GM21717 (cell line): ENCODE measurements around the gene SYNE4.
A peak's percentile ranks its signal among the peaks of the same experiment; 100 is the strongest.
"Not testable (repeated sequence)": the region's sequence is repeated elsewhere in the genome, so short reads cannot be mapped to it uniquely, and the experiment has no call there.

Source experiments
- ATAC-seq: cut with Tn5 transposase; IDR thresholded peaks from one replicate; pipeline ENCODE4 v1.9.1; 2021; ENCODE audit warnings: mild to moderate bottlenecking, moderate library complexity; ENCODE audit not compliant: unreplicated experiment

SYNE4 gene, protein sequence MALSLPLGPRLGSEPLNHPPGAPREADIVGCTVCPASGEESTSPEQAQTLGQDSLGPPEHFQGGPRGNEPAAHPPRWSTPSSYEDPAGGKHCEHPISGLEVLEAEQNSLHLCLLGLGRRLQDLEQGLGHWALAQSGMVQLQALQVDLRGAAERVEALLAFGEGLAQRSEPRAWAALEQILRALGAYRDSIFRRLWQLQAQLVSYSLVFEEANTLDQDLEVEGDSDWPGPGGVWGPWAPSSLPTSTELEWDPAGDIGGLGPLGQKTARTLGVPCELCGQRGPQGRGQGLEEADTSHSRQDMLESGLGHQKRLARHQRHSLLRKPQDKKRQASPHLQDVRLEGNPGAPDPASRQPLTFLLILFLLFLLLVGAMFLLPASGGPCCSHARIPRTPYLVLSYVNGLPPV

GRCh38 chr19:36008336-36008978 is at the start of gene SYNE4:
SYNE4 (minus strand) TSS chr19:36008813; CDS start chr19:36008681, 132 bp downstream.
- ATAC-seq: no peak

- peak; percentile 67 for ATAC-seq
These were observed 46.4 kb upstream of the SYNE4 start, which contains the start of gene WDR62 for GRCh38 chr19:36054733-36055686. WDR62 (plus strand) TSS chr19:36054897; CDS start chr19:36054972, 75 bp downstream.

DNA sequence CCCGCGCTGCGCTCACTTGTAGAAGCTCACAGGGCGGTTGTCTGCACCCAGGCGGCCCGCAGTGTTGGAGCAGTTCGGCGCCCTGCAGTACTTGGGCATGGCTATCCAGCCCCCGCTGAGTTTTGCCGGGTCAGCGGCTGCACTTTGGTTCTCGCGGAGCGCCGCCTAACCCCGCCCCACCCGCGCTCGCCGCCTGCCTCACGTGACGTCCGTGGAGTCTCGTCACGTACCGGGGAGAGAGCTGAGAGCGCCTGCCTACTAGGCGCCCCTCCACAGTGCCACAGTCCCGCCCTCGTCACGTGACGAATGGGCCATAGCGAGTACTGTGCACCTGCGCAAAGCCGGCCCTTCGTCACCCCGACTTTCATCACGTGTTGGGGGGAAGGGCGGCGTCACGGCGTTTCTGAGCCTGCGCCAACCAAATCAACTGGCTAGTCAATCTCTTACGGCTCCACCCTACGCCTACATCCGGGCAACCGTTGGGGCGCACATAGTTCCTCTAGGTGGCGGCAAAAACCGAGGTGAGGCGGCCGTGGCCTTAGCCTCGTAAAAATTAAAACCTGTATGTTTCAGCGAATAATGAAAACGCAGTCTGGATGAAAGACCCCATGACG is 45.6 kb upstream of the SYNE4 start, which contains the start of gene THAP8:
Gene THAP8 (minus strand): TSS at position 167 of the 614 bp plus-strand sequence. CDS start 68 bp downstream, at position 99.
- peak; percentile 67 for ATAC-seq

GRCh38 chr19:36051637-36052036 is 43.0 kb upstream of the SYNE4 start:
- ATAC-seq: no peak

DNA sequence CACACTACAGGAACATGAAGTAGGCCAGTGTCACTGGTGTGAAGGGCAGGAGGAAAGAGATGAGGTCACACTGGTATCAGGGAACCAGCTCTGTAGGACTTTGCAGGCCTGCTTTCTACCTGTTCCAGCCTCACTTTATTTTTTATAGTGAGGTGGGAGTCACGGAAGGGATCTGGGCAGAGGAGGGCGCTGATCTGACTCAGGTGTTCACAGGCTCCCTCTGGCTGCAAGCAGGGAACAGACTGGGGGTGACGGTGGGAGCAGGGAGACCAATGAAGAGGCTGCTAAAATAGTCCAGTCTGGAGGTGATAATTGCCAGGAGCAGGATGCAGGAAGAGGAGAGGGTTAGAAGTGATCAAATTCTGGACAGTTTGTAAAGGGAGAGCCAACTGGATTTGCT is 42.6 kb upstream of the SYNE4 start:
- no peak for ATAC-seq

DNA sequence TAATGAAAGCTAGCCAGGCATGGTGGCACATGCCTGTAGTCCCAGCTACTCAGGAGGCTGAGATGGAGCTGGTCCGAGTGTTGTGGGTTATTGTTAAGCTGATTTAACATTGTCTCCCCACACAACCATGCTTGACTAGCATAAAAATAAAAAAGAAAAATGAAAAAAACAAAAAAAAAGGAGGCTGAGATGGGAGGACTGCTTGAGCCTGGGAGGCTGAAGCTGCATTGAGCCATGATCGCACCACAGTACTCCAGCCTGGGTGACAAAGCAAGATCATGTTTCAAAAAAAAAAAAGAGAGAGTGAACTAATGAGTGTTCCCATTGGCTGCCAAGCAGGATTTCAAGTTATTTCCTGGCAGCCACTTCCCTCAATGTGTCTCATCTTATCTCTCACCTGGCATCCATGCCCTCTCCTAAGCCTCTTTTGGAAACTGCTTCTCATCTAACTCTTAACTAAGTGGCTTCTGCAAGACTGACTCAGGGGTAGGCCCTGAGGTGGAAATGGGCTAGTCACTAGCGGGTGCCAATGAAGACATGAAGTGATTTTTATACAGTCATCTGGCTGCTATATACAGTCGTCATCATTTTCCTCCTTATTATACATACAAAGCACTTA is 40.6 kb upstream of the SYNE4 start:
- no peak for ATAC-seq

DNA sequence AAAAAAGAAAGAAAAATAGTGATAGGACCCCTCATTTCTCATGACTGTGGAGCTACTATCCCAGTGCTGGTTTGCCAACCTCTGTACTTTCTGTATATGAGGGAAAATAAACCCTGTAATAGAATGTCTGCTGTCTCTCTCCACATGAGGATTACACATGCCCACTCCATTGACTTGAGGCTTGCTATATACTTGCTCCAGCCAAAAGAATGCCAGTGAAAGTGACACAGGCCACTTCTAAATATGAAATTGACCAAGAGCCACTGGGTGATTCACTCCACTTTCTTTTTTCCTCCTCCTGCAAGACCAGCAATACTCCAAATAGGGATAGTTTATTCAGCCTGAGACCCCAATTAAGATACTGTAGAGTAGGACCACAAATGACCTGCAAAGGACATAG is 39.2 kb upstream of the SYNE4 start:
- ATAC-seq: no peak

- ATAC-seq: no peak
These were observed 37.9 kb upstream of the SYNE4 start for GRCh38 chr19:36046443-36047050.

GRCh38 chr19:36043952-36044351 is 35.3 kb upstream of the SYNE4 start:
- no peak for ATAC-seq

DNA sequence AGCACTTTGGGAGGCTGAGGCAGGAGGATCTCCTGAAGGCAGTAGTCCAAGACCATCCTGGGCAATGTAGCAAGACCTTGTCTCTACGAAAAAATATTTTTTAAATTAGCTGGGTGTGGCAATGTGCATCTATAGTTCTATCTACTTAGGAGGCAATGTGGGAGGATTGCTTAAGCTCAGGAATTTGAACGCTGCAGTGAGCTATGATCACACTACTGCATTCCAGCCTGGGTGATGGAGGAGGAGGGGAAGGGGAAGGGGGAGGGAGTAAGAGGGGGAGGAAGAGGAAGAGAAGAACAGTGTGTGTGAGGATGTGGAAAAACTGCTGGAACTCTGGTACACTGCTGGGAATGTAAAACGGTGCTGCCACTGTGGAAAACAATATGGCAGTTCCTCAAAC is 33.2 kb upstream of the SYNE4 start:
- no peak for ATAC-seq

DNA sequence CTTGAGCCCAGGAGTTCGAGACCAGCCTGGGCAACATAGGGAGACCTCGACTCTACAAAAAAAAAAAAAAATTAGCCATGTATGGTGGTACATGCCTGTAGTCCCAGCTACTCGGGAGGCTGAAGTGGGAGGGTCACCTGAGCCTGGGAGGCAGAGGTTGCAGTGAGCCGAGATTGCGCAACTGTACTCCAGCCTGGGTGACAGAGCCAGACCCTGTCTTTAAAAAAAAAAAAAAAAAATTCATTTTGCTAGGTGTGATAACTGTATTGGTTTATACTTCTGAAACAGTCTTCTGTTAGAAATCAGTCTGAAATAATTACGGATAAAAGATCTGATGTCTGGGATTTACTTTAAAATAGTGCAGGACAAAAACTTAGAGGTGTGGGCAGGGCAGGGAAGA is 32.5 kb upstream of the SYNE4 start:
- ATAC-seq: not testable (repeated sequence)

DNA sequence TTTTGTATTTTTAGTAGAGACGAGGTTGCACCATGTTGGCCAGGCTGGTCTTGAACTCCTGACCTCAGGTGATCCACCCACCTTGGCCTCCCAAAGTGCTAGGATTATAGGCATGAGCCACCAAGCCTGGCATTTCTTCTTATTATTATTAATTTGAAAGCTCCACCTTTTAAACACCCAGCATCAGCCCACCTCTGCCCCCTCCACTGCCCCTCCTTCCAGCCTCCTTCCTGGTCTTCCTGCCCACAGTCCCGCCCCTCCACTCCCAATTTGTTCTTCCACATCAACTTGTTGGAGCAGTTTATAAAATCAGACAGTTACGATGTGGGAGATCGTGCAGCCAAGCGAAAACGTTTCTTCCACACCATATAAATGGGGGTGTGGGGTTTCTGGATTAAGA is 31.9 kb upstream of the SYNE4 start:
- ATAC-seq: no peak

DNA sequence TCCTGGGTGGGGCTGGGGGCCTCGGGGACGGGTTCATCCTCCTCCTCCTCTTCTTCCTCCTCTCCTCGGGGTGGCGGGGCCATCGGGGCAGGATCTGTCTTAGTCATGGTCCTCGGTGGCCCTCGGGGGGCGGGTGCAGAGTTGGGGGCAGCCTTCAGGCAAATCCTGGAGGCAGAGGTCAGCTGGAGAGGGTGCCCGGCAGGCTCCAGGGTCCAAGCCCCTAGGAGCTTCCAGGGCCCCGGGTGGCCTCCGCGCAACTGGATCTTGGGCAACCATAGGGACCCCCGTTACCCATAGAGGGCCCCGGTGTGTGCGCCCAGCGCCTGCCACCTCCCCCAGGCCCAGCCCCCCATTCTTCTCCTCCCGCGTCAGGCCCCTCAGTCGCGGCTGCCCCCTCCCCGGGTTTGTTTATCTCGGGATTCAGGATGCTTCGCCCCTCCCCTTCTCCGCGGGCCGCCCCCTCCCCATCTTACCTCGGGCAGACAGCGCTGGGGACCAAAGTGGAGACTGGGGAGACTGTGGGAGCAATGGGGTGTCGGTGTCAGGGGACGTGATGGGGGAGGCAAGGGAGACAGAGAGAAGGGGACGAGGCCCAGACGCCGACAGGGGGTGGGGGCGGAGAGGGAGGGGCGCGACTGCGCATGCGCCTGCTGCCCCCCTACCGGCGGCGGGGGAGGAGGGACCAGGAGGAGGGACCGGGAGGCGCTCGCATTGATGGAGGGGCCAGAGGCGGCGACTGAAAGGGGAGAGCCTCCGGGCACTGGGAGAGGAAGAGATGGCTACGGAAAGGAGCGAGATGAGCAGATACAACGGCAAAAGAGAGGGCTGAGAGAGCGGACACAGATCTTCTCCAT is 23.9 kb upstream of the SYNE4 start, which contains the start of gene CLIP3:
Gene CLIP3 (minus strand): TSS at position 623 of the 854 bp plus-strand sequence. CDS start 516 bp downstream, at position 107.
- no peak for ATAC-seq

- ATAC-seq: no peak
These were observed 22.7 kb upstream of the SYNE4 start for GRCh38 chr19:36031308-36031707.

- ATAC-seq: no peak
These were observed 21.9 kb upstream of the SYNE4 start for GRCh38 chr19:36030264-36031148.

DNA sequence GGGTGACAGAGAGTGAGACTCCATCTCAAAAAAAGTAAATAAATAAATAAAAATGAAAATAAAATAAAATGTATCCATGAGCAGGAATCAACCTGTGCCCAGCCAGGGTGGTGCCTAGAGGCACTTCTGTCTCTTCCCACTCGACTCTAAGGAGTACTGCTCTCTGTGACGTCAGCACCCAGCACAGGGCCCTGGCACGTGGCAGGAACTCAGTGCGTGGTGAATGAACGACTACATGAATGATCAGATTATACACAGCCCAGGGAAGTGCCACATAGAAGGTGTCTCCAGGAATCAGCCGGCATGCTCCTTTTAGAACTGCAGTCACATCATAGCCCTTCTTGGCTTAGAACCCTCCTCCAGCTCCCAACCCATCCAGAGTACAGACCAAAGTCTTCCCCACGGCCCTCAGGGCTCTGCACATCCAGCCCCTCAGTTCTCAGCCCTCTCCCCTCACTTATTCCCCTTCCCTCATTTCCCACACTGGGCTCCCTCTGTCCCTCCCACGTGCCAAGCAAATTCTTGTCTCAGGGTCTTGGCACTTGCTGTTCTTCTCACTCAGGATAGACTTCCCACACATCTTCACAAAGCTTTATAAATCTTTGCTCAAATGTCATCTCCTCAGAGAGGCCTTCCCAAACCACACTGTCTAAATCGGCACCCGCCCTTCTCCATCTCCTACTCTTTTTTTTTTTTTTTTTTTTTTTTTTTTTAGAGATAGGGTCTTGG is 19.9 kb upstream of the SYNE4 start:
- no peak for ATAC-seq

DNA sequence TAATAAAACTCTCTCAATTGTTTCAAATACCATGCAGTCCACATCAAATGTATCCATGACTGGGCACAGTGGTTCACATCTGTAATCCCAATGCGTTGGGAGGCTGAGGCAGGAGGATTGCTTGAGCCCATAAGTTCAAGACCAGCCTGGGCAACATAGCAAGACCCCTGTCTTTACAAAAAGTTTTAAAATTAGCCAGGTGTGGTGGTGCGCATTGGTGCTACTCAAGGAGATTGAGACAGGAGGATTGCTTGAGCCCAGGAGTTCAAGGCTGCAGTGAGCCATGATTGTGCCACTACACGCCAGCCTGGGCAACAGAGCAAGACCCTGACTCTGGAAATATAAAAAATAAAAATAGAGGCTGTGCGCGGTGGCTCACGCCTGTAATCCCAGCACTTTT is 19.1 kb upstream of the SYNE4 start:
- no peak for ATAC-seq
